ENCODE results near the gene DIAPH2. TPM values are rescaled to one million over a fixed set of nuclear protein-coding genes. Genes with fewer than 3 reads are reported as not detected.

Gene DIAPH2
- total RNA-seq: 6.7 and 8.3 TPM in 2 replicates

GRCh38 chrX:96684339-96685209 lies at the start of gene DIAPH2:
TSS of gene DIAPH2 (plus strand) at chrX:96684842.

GRCh38 chrX:96883608-96884007 lies 199.0 kb downstream of the DIAPH2 start, which contains the start of gene RPA4:
TSS of gene RPA4 (plus strand) at chrX:96883908. CDS start at chrX:96884311, 403 bp downstream.

Other genes with a start within 250 kb of the DIAPH2 start
- 0.13 TPM in 1 of 2 replicates, not detected in the other for gene RPA4, start 199.1 kb downstream of the DIAPH2 start, total RNA-seq

Data from mesangial cell (primary cell).